ENCODE data around the gene EIF2S2. TPM values are rescaled to one million over a fixed set of nuclear protein-coding genes. Genes with fewer than 3 reads are reported as not detected.

The EIF2S2 gene, protein sequence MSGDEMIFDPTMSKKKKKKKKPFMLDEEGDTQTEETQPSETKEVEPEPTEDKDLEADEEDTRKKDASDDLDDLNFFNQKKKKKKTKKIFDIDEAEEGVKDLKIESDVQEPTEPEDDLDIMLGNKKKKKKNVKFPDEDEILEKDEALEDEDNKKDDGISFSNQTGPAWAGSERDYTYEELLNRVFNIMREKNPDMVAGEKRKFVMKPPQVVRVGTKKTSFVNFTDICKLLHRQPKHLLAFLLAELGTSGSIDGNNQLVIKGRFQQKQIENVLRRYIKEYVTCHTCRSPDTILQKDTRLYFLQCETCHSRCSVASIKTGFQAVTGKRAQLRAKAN
- total RNA-seq (2014; rRNA removed; shearing (Covaris generic)) = 170 and 189 TPM in 2 replicates

DNA sequence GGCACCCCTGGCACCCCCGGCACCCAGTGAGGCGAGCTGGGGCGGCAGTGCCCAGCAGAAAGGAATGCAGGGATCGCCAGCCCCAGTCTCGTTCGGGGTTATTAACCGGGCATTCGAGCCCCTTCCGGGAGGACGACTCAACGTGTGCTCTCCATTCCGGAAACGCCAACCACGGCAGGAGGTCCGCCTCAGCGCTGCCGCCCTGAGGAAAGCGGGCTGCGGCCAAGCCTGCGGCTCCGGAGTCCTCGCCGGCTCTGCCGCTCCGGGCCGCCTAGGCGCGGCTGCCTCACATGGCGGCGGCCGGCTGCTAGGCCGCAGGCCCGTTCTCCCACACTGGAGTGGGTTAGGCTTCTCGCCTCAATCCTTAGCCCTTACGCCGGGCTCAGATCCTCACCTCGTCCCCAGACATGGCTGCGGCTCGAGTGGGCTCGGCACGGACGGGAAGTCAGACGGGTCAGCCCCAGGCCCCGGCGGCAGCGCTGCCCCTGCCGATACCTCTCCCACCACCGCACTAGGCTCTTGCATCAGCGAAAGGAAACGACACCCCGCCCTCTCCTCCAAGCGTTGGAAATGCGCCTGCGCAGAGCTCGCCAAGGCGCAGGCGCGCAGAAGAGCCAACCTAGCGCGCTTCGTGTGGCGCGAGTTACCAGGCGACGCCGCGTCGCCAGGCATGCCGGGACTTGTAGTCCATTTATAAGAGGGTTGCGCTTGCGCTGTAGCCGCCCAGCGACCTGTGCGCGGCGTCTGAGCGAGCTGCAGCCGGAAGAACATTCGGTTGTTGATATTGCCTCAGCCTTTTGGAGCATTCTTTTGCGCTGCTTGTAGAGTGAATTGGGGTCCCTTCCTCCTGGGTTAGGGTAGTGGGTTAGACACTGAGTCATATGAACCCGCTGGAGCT lies at the start of gene EIF2S2:
EIF2S2 (minus strand) TSS at position 542 of the 898 bp plus-strand sequence; CDS start at position 409, 133 bp downstream.

Small RNA genes within 50 kb of the gene (small RNA-seq; reads per million reads assigned to genes)
- gene MIR4755 = not detected

Other genes starting within 250 kb of the EIF2S2 start
- 108 and 132 TPM in 2 replicates for gene RALY, start 118.3 kb downstream of the EIF2S2 start, total RNA-seq (2014; rRNA removed; shearing (Covaris generic))
- gene ASIP, start 129.2 kb upstream of the EIF2S2 start, total RNA-seq (2014; rRNA removed; shearing (Covaris generic)) = not detected in 2 replicates
- gene AHCY, start 191.1 kb upstream of the EIF2S2 start, total RNA-seq (2014; rRNA removed; shearing (Covaris generic)) = 155 and 165 TPM in 2 replicates

Measured in A375 (cell line).